Activated CD4-positive, alpha-beta T cell treated with anti-CD3 and anti-CD28 coated beads, Interleukin-2, amount 50 U/mL, for 48 hours (primary cell): ENCODE data around the gene ETV6.

Experiments used
- DNase-seq, 2 experiments: peaks; one replicate each; pipeline ENCODE4 v3.0.0-alpha.2; 2020

The ETV6 gene

DNA sequence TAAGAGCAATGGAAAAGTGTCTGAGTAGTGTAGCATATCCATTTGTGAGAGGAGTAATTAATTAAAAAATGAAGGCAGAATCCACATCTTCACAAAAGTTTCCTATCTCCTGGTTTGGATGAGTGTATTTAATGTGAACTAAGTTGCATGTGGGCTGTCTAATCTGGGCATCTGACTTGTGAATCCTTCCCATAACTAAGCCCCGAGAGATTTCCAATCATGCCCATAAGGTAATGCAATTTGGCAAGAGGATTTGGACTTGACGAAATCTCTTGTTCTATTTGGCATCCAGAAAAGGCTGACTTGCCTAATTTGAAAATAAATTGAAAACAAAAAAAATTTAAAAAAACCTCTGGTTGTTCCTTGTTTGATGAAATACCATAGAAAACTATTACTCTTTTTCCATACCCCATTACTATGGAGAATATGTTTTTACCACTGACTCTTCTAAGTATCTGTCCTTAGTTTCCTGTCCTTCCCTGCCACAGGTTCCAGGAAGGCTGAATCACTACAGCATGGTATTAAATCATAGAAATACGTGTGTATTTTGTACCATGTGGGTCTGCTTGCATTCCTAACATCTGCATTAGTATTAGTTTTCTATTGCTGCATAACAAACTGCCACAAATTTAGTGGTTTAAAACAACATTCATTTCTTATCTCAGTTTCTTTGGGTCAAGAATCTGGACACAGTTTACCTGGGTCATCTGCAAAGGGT, 48.4 kb downstream of the ETV6 start:
- DNase-seq = no peak

DNA sequence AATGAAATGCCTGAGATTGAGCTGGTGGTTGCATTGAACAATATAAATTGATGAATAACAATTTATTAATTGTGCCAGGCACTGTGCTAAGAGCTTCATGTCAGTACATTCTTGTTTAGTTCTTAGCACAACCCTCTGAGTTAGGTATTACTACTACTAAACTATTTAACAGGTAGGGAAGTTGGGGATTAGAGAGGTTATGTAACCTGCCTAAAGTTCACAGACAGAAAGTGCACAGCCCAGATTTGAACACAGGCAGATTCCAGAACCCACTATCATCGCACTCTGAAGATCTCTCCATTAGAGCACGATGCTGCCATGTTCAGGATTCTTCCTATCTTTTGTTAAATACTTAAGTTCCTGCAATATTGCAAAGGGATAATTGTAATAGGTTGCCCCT, 49.3 kb downstream of the ETV6 start:
- no peak for DNase-seq

DNA sequence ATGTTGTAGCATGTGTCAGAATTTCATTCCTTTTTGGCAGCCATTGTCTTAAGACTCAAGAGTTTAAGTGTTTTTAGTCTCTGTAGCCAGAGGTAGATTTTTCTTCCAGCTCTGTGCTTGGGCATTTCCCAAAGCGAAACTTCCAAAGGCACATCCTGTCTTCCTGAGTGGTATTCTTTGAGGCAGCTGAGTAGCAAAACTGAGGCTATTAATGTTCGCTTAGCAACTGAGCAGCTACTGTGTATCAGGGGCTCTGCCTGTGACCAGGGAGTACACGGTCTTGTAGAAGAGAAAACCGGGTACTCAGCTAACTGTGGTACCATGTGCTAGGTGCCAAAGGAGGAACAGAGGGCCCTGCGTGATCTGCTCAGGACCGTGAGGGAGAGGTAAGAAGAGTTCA, 52.0 kb downstream of the ETV6 start:
- no peak for DNase-seq

DNA sequence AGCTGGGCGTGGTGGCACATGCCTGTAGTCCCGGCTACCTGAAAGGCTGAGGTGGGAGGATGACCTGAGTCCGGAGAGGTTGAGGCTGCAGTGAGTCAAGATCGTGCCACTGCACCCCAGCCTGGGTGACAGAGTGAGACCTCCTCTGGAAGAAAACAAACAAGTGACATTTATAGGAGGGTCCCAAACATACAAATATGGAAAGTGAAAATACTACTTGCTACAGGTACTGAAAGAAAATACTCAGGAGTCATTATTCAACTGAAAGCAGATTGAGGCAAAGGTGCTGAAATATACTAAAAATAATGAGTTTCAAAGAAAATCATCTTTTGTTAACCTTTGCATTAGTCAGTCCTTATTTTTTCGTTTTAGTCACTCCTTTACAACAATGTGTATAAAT, 53.5 kb downstream of the ETV6 start:
- peak in 1 of 2 experiments; percentile 25 for DNase-seq

DNA sequence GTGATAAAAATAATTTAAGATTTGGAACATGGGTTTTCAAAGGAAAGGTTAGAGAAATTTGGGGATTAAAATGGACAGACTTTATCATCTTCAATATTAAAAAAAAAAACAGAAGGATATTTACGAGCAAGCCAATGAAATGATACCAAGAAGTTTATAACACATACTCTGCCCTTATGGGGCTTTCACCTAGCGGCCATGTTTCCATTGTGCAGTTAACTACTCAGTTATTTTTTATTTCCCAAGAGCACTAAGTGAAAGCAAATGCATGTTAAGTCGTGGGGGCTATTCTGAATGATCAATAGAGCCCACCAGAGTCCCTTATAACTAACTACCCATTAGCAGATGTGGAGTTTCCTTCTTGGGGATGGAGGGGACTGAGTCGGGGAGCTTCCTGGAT, 53.9 kb downstream of the ETV6 start:
- no peak for DNase-seq

DNA sequence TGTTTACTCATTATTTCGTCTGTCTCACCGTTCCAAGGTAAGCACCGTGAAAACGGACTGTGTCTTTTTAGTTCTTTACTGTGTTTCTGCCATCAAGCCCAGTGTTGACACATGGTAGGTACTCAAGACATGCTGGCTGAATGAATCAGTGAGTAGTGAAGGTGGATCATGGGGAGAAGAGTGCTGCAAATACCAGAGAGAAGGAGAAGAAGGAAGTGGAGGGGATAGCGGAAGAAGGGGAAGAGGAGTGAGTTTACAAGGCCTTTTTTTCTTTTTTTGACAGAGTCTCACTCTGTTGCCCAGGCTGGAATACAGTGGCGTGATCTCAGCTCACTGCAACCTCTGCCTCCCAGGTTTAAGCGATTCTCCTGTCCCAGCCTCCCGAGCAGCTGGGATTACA, 54.6 kb downstream of the ETV6 start:
- DNase-seq = no peak

DNA sequence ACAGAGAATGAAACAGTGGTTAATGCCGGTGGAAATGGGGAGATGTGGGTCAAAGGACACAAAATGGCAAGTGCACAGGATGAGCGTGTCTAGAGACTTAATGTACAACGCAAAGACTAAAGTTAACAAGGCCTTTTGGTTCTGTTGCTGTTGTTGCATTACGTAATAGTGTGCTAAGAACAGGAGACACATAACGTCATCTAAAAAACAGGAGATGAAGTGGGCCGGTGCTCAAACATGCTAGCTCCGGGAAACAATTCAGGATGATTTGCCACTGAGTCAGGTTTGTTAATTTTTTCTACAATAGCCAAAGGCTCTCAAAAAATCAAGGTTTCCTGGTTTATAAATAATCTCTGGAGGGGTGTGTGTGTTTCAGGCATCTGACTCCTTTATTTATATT, 55.5 kb downstream of the ETV6 start:
- DNase-seq = no peak

DNA sequence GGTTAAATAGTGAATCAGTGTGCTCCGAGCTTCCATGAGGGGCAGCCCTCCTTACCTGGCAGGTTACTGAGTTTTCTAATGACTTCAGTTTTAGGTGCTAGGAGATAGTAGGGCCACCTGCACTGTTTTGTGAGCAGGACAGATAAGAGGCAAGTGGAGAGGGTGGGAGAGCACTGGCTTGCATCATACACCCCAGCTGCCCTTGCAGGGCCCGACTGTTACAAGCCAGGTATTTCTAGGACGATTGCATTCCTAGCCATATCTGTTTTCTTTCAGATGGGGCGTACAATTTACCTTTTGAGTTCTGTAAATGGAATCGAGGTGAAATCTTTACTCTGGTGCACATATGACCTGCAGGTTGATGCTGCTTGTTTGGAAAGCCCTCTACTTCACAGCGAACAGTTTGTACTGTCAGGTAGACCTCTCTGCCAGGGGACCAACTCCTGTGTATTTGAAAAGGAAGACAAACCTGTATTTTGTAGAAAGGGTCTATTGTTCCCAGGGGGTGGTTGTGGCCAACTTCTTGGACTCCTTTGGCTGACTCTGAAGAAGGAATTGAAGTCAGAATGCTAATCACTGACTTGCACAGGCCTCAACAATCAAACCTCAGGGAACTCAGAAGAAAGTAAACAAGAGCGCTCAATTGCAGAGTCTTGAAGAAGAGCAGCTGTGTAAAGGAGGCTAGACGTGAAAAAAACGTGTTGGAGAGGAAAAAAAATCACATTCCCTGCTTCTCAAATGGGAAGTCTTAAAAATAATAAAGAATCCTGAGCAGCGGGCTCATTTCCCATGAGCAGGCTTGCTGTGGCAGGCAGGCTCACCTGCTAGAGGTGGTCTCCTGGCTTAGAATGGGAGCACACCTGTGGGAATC, 57.3 kb downstream of the ETV6 start:
- DNase-seq = no peak

DNA sequence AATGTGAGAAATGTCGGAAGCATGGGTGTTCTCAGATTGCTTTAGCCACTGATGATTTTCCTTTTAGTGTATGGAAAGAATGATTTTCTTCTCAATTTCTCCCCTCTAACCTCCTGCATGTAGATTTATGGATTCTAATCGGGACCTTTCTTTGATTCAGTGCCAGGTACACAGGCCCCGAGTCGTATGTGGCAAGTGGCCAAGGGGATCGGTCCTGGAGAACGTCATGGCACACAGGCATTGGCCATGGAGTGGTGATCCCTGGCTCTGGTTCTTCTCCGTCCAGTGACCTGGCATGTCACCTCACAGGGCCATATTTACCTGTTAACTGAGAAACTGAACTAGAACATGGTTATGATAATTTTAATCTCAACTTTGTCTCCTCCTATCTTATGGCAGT, 58.1 kb downstream of the ETV6 start:
- no peak for DNase-seq

DNA sequence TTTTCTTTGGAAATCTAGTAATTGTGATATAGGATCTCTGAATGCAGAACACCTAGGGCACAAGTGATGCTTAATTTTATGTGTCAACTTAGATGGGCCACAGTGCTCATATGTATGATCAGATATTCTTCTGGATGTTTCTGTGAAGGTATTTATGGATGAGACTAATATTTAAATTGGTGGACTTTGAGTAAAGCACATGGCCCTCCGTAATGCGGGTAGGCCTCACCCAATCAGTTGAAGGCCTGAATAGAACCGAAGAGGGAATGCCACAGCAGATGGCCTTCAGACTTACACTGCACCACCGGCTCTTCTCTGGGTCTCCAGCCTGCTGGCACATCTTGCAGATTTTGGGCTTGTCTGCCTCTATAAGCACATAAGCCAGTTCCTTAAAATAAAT, 60.0 kb downstream of the ETV6 start:
- no peak for DNase-seq

DNA sequence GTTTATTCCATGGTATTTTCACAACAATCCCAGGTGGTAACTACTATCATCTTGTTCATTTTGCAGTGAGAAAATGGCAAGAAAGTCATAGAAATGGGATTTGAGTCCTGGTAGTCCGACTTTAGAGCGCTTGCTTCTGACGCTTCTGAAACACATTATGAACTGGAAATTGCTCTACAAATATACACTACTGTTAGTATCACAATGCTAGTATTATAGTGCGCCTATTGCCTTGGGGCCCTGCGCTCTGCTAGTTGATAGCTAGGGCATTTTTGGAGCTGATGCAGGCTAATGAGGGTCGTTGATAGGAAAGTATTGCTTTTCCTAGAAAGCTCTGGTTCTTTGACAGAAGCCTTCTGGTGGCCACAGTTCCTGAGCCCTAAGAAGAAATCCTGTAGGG, 61.0 kb downstream of the ETV6 start:
- DNase-seq = no peak

DNA sequence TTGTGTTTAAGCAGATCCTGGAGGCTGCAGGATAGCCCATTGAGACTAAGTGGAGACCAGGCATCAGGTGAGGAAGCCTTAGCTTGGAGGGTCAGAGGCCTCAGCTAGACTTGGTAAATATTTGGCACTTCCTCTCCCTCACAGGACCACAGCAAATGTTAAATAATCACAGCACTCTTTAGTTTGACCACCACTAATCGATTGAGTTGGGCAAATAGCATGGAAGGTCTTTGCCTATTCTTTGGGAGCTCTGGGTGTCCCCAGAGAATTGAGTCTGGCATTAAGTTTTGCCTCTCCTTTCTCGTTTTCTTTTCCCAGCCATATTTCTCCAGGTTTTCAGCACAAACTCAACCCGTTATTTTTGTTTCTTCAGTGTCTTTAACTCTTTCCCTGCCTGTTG, 61.4 kb downstream of the ETV6 start:
- no peak for DNase-seq

DNA sequence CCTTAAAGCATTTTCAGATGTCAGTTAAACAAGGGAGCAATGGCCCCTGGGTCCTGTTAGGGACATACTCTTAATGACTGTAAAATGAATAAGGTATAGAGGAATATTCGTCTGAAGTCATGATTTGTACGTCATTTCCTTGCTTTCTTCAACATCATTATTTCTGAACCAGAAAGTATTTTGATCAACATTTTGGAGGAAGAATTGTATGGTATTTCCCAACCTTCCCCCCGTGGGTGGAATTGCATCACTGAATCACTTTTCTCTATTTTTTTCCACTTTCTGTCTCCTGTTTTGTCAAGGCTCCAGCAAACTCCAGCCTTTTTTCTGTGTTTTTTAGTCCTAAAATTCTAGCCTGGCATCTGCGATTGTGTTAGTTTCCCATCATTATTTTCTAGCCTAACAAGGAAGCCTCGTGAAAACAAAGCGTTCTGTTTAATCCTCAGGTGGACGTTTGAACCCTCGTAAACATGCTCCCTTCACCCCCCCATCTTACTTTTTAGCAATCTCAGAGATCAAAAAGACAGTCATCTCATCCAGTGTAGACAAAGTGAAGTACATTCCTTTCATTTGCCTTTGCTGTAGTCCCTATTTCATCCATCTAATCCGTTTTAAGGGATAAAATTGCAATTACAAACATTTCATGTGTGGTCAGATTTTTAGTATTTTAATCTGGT, 62.3 kb downstream of the ETV6 start:
- DNase-seq = no peak

DNA sequence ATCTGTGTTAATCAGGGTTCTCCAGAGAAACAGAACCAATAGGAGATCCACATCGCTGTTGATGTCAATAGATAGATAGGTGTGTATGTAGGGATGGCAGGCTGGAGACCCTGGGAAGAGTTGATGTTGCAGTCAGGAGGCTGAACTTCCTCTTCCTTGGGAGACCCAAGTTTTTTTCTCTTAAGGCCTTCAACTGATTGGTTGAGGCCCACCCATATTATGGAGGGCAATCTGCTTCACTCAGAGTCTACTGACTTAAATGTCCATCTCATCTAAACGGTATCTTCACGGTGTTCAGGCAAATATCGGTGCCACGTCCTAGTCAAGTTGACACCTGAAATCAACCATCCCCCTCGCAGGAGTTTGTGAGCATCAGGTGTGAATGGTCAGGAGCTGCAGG, 63.0 kb downstream of the ETV6 start:
- no peak for DNase-seq

DNA sequence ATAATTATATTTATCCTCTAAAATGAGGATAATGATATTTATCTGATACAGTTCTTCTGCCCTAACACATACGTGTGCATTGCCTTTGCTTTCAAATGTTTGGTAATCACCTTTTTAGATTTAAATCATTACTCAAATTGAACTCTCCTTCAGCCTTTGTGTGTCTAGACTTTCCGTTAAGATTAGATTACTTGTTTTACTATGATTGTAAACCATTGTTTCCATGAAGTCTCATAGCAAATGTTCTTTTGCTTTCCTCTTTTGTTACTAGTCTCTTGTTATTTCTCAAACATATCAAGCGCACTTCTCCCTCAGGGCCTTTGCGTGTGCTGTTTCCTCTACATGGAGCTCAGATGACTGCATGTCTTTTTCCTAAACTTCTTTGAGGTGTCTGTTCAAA, 63.7 kb downstream of the ETV6 start:
- DNase-seq = no peak

DNA sequence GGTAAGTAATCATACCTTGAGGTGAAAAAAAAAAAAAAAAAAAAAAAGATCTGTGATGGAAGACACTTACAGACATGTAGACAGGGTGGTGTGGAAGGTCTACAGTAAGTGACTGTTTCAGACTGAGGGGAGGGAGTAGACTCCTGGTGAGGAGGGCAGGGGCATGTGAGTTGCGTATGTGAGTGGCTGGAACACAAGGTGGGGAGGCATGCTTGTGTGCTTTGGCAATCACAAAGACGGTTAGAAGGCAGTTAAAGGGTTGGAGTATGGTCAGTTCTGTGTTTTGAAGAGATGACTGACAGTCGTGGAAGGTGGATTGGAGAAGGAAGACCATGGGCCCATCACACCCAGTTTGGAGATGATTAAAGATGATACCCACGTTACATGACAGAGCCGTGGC, 65.2 kb downstream of the ETV6 start:
- DNase-seq = no peak

DNA sequence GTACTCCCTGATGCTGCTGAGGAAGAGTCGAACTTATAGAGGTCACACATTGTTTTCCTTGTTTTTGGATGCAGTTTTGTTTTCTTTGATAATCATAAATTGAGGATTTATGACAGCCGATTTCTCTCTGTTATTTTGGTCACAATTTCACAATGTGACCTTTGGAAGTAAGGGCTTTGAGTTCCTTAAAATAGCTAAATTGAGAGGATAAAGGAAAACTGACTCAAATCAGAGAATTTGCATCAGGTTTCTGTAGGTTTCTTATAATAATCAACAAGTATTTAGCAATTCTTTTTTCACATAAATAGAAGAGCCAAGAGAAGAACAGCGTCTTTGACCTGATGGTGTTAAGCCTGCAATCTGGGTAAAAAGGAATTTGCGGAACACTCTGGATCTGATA, 66.1 kb downstream of the ETV6 start:
- no peak for DNase-seq

DNA sequence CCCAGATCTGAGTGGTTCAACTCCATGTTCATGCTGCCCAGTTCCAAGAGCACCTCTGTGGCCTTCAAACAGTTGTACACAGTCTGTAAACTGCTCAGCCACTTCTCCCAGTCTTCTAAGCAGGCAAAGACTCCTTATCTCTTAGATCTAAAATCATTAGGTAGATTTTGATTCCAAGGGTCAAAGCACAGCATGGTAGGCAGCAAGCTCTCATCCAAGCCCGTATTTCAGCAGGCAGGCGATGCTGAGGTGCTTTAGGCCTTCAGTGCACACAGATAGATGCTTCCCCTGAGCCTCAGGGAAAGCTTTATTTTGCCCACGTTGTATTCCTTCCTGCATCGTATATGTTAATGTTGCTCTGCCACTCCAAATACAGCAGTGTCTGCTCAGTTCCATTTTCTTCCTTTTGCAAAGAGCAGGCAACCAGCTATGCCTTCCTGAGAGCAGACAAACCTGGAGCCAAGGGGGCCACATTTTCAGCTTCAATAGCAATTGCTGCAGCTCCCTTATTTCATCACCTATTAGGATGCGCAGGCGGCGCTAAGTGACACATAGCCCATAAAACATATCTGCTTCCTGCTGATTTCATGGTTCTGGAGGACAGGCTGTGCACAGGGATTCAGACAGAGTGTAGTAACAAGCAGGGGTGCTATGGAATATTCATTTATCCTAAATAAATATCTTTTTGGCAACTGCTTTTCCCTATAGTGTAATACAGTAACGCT, 67.5 kb downstream of the ETV6 start:
- DNase-seq = no peak

DNA sequence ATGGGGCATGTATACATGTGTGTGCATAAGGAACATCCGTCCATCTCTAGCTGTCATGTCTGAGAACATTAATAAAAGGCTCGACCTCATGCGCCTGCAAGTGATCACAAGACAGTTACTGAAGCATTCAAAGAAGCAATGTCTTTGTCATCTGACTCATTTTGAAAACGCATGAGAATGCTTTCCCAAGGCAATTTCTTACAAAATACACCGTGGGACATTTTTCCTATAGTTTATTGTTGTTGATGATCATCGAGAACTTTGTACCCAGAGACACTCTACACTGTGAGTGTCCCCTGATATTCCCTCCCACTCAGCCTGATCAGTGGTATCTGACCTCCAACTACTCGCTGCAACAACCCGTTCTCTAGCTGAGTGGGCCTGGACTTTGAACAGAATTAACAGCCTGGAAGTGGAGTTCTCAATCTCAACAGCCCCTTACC, 68.1 kb downstream of the ETV6 start:
- DNase-seq = no peak

DNA sequence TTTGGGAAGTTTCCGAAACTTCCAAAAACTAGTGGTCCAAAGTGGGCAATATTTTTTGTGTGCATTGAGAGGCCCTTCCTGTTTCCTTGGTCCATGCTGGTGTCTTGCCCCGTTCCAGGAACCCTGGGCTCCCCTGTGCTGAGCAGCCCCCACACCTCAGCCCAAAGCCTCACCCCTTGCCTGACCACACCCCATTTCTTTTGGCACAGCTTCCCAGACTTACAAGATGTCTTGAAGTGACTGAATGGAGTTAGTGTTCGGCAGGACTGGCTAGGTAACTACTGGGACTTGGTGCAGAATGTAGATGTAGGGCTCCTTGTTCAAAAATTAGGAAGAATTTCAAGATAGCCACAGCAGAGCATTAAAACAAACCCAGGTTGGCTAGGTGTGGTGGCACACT, 68.6 kb downstream of the ETV6 start:
- DNase-seq = no peak

DNA sequence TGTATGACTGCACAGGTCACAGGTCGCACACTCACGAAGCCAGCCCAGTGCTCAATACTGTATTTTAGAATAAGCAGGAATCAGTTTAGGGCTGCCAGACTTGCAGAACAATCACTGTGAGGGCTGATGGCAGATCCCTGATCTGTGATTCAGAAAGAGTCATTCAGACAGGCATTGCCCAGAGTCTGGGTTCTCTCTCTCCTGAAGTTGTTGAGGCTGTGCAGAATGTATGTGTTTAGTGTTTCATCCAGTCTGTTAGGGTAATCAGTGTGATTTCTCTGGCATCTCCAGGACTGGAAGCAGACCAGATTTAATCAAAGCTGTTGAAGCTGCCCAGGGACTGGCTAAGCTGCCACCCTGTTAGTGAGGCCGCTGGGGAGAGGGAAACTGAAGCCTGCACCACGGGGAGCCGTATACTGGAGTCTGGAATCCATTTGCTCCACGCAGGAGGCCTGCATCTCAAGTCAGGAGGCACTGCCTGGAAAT, 69.3 kb downstream of the ETV6 start:
- no peak for DNase-seq

DNA sequence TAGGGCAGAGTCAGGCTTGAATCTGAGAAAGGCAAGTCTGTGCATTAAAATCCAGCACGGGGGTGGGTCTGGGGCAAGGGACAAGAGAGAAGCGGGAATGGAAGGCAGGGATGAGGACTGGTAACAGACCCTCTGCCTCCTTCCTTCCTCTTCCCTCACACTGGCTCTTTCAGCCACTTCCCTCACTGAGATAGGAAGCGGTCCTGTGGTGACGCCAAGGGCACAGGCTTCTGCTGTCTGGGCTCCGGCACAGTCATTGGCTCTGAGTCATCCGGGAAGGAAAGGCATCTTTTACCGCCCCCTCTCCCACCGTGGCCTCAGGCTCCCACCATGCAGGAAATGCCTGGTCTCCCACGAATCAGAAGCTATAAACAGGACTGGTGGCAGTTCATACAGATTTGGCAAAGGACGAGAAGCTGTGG, 70.2 kb downstream of the ETV6 start:
- peak; percentile 50 to 55 for DNase-seq

DNA sequence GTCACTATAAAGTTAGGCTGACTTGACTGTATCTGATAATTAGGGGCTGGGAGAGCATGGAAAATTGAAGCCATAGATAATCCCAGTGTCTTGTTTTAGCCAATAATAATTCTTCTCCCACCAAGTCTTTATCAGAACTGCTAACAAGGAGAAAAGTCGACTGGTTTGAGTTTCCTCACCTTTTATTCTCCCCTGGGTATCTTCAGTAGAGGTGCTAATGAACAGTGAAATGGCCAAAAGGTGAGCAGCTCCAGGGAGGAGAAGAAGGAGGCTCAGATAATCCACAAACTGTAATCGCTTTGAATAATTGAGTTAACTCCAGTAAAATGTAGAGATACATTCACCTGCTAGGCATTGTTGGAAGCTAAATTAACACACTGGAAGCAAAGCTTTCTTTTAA, 72.6 kb downstream of the ETV6 start:
- no peak for DNase-seq
